Ascending aorta (tissue), 2 donors: ENCODE measurements around the gene WNT9A. TPM values are rescaled to one million over a fixed set of nuclear protein-coding genes. Genes with fewer than 3 reads are reported as not detected.

ENCODE experiments used
- DNase-seq, 2 donors: peaks; one replicate each; pipeline ENCODE4 v3.0.0-alpha.2; 2019; ENCODE audit warnings: low spot score in 2 of 2
- H3K27ac ChIP-seq, 2 donors: fragments of 200-600 bp; sonication (generic); one replicate each; pipeline ENCODE4 v1.5.1; 2016 to 2017; ENCODE audit warnings: mild to moderate bottlenecking in 1 of 2
- H3K27me3 ChIP-seq: fragments of 200-600 bp; sonication (generic); one replicate; pipeline ENCODE4 v1.5.1; 2017
- H3K36me3 ChIP-seq, 2 donors: fragments of 200-600 bp; sonication (generic); one replicate each; pipeline ENCODE4 v1.5.1; 2016
- H3K4me1 ChIP-seq, 2 donors: fragments of 200-600 bp; sonication (generic); one replicate each; pipeline ENCODE4 v1.5.1; 2016 to 2017; ENCODE audit warnings: mild to moderate bottlenecking in 1 of 2
- H3K4me3 ChIP-seq, 2 donors: fragments of 200-600 bp; sonication (generic); one replicate each; pipeline ENCODE4 v1.5.1; 2016 to 2017; ENCODE audit warnings: mild to moderate bottlenecking in 1 of 2
- H3K9me3 ChIP-seq, 2 donors: fragments of 200-600 bp; sonication (generic); one replicate each; pipeline ENCODE4 v1.5.1; 2016
- CTCF ChIP-seq, 3 experiments: fragments of 200-600 bp in 2 of 3; fragments of 450-650 bp in 1 of 3; sonication (generic) in 2 of 3; IDR thresholded peaks; one replicate each; pipeline ENCODE4 v1.5.1; 2016 to 2019; ENCODE audit warnings: antibody characterized with exemption in 3 of 3, mild to moderate bottlenecking in 1 of 3, moderate library complexity in 1 of 3
- intact Hi-C: fragments of 100-400 bp; cut with DNase I; formaldehyde crosslinking; loops from one replicate; pipeline ENCODE4 v1.15.1; 2023
- total RNA-seq: library from RNA; depleted of rRNA; stranded (reverse); fragments of >200 nt; gene quantifications from one replicate; pipeline ENCODE4 v1.1.0, GENCODE V29; 2016

WNT9A gene
- total RNA-seq, 1 donor from 2014 or later = 0.96 TPM

GRCh38 chr1:227947386-227947675 is 401 bp downstream of the WNT9A start:
- peaks cover 4 to 17% of the 10 kb centered on the region in 2 donors for H3K4me1 ChIP-seq
- peak overlapping the region in 1 of 2 donors; percentile 31 for H3K27ac ChIP-seq
- no peaks in the 10 kb centered on the region for H3K27me3 ChIP-seq
- no peaks in the 10 kb centered on the region for H3K9me3 ChIP-seq
- H3K36me3 ChIP-seq = no peaks in the 10 kb centered on the region
- intact Hi-C loops = loop anchor here (1.0 to 5.0 kb wide), 3 partner anchors 159 to 465 kb away; partner anchors contain the start of genes JMJD4 and SNAP47
- DNase-seq = peak in 1 of 2 donors; percentile 51
- H3K4me3 ChIP-seq = peak overlapping the region; percentile 61 to 73
- no peak for TF ChIP-seq CTCF (IDR thresholded peaks at IDR 0.05)

- peak overlapping the region; percentile 61 to 73 for H3K4me3 ChIP-seq
- H3K27me3 ChIP-seq = no peaks in the 10 kb centered on the region
- intact Hi-C loops = loop anchor here (1.0 to 5.0 kb wide), 4 partner anchors 158 to 465 kb away; partner anchors contain the start of genes JMJD4 and SNAP47
- H3K9me3 ChIP-seq = no peaks in the 10 kb centered on the region
- peak; percentile 40 to 67 (median 64) for TF ChIP-seq CTCF (IDR thresholded peaks at IDR 0.05)
- peaks cover 4 to 17% of the 10 kb centered on the region in 2 donors for H3K4me1 ChIP-seq
- no peaks in the 10 kb centered on the region for H3K36me3 ChIP-seq
- DNase-seq = peak in 1 of 2 donors; percentile 70
- H3K27ac ChIP-seq = peak overlapping the region in 1 of 2 donors; percentile 31
These were observed 927 bp downstream of the WNT9A start for GRCh38 chr1:227946624-227947385.

DNA sequence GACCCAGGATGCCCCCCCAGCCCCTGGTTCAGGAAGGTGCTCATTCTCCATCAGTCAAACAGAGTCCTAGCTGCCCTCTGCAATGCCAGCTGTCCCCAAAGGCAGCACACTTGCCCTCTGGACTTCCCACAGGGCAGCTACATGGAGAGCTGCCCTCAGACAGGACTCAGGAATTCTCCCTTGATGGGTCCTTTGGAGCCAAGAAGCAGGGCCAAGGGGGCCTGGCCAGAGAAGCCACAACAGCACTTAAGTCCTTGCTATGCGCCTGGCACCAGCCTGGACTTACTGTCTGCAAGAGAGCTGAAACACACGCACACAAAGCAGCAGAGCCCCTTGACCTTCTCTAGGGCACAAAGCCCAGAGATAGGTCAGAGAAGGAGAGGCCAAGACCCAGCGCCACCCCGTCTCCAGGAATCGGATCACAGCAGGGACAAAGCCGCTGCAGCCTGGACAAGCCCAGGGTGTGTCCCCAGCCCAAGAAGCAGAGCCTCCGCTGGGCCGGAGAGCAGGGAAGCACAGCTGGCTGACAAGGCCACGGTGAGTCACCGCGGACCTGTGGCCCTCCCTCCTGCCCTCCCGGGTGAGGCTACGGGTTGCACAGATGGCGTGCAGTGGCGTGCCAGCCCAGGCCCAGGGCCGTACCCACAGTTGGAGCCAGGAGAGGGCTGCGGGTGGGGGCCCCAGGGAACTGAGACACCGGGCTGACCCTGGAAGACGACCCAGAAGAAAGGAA is 1.7 kb downstream of the WNT9A start:
- H3K4me1 ChIP-seq = peaks cover 4 to 17% of the 10 kb centered on the region in 2 donors
- peak overlapping the region; percentile 61 to 73 for H3K4me3 ChIP-seq
- intact Hi-C loops = loop anchor here (1.0 to 5.0 kb wide), 3 partner anchors 157 to 464 kb away; no protein-coding TSS in a partner anchor
- DNase-seq = peak in 1 of 2 donors; percentile 77
- no peaks in the 10 kb centered on the region for H3K36me3 ChIP-seq
- peak overlapping the region in 1 of 2 donors; percentile 31 for H3K27ac ChIP-seq
- H3K27me3 ChIP-seq = no peaks in the 10 kb centered on the region
- TF ChIP-seq CTCF (IDR thresholded peaks at IDR 0.05) = no peak
- no peaks in the 10 kb centered on the region for H3K9me3 ChIP-seq

DNA sequence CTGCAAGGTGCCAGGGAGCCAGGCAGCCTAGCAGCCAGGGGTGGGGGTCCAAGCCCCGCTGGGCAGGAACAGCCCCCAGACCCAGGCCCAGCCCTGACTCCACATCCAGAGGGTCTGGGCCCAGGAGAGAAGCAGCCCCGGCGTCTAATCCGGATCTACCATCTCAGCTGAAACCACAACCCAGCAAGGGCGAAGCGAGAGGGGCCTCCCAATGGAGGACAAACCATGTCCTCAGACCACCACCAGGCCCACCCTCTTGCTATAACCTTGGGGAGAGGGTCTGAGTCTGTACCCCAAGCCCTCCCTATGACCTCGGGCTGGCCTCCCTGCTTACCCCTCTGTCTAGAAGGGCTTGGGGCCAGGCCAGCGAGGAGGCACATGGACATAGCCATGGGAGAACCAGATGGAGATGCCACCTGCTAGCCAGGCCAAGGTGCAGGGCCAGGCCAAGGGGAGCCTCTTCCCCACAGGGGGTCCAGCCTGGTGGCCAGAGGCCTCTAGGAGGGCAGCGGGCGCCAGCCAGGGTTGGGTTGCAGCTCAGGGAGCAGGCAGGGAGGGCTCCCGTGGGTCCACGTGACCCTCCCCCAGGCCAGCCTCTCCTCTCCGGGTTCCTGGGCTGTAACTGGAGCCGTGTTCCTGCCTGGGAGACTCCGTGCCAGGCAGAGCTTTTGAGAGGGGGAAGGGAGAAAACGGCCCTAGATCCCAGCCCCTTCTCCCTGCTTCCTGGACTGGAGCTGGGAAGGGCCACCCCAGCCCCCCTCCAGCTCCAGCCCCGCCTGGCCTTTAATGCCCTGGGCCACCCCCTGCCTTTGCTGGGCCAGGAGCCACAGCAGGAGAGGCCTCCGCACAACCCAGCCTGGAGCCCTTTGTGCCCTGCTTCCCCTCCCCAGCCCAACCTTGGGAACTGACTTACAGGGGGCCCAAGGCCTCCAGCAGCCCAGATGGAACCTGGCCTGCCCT is 2.5 kb downstream of the WNT9A start:
- Histone ChIP-seq H3K27me3 (no peaks in the 10 kb centered on the region), H3K27ac (no peak overlapping the region), H3K4me1 (peaks cover 4 to 17% of the 10 kb centered on the region in 2 donors), H3K9me3 (no peaks in the 10 kb centered on the region), H3K36me3 (no peaks in the 10 kb centered on the region), H3K4me3 (peak overlapping the region in 1 of 2 donors; percentile 73)
- DNase-seq = peak in 1 of 2 donors; percentile 59
- intact Hi-C loops = loop anchor here (5.0 kb wide), 1 partner anchor 463 kb away; no protein-coding TSS in a partner anchor
- TF ChIP-seq CTCF (IDR thresholded peaks at IDR 0.05) = no peak
